Measurements from ENCODE around the gene MYBPC1.

DNA sequence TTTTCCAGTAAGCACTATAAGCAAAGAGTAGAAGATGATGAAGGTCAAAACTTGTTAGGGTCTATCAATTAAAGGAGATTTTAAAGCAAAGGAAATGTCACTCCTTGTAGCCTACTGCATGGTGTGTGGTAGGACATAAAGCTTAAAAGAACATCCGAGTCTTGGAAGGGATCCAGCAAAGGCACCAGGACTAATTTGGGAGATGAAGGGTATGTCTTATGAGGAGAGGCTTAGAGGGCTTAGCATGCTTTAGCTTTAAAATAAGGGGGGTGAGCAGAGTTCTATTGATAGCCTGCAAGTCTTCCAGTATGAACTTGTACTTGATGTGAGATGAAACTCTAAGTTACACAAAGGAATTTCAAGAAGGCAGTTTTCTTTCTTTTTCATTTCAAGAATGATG, 11.8 kb upstream of the MYBPC1 start:
- TF ChIP-seq FOXK2 (IDR thresholded peaks at IDR 0.05) (no peak), NFRKB (IDR thresholded peaks at IDR 0.05) (no peak), ELF4 (IDR thresholded peaks at IDR 0.05) (no peak), TARDBP (IDR thresholded peaks at IDR 0.05) (no peak), HDGF (IDR thresholded peaks at IDR 0.05; ENCODE audit: borderline replicate concordance) (no peak), FOXM1 (IDR thresholded peaks at IDR 0.05; ENCODE audit: borderline replicate concordance) (no peak), SP1 (IDR thresholded peaks at IDR 0.05) (no peak), SUZ12 (IDR thresholded peaks at IDR 0.05) (no peak), CTBP1 (IDR thresholded peaks at IDR 0.05; ENCODE audit: borderline replicate concordance) (no peak), BHLHE40 (IDR thresholded peaks at IDR 0.05; ENCODE audit: borderline replicate concordance) (no peak), LEF1 (IDR thresholded peaks at IDR 0.05; ENCODE audit: borderline replicate concordance) (no peak)

All from HEK293T (cell line).